ENCODE results near the gene KIAA1755. TPM values are rescaled to one million over a fixed set of nuclear protein-coding genes. Genes with fewer than 3 reads are reported as not detected.

Gene KIAA1755
- total RNA-seq, 1 experiment from 2014 or later: not detected

GRCh38 chr20:38167851-38168760 is 92.4 kb downstream of the KIAA1755 start:
- H3K4me1 ChIP-seq (ENCODE audit: low read length): peaks cover 4% of the 10 kb centered on the region; the same call in 1 of the 2 replicates
- H3K27ac ChIP-seq (ENCODE audit: low read length): no peak overlapping the region
- no peak overlapping the region for H3K4me3 ChIP-seq (ENCODE audit: low read length)
- H3K36me3 ChIP-seq (ENCODE audit: insufficient read depth, low read length): no peaks in the 10 kb centered on the region
- no peak overlapping the region for H2AFZ ChIP-seq (ENCODE audit: low read length)
- H4K20me1 ChIP-seq (ENCODE audit: insufficient read depth, low read depth, low read length): no peaks in the 10 kb centered on the region
- H3K79me2 ChIP-seq (ENCODE audit: low read length): no peaks in the 10 kb centered on the region
- H3K9me2 ChIP-seq (replicated peaks; ENCODE audit: insufficient read depth, low read length): no peaks in the 10 kb centered on the region
- H3K9me3 ChIP-seq (ENCODE audit: low read length): no peaks in the 10 kb centered on the region
- H3K4me2 ChIP-seq (ENCODE audit: low read depth, low read length, poor library complexity, severe bottlenecking): no peak overlapping the region
- no peak for DNase-seq
- H3K9ac ChIP-seq (ENCODE audit: low read length): no peak overlapping the region
- no peaks in the 10 kb centered on the region for H3K27me3 ChIP-seq (ENCODE audit: low read length)

- Histone ChIP-seq H3K27ac (ENCODE audit: low read length) (no peak overlapping the region), H3K9me2 (replicated peaks; ENCODE audit: insufficient read depth, low read length) (no peaks in the 10 kb centered on the region), H3K79me2 (ENCODE audit: low read length) (no peaks in the 10 kb centered on the region), H3K36me3 (ENCODE audit: insufficient read depth, low read length) (no peaks in the 10 kb centered on the region), H3K4me3 (ENCODE audit: low read length) (no peak overlapping the region), H3K27me3 (ENCODE audit: low read length) (no peaks in the 10 kb centered on the region), H3K9ac (ENCODE audit: low read length) (no peak overlapping the region), H4K20me1 (ENCODE audit: insufficient read depth, low read depth, low read length) (no peaks in the 10 kb centered on the region), H3K4me1 (ENCODE audit: low read length) (peaks cover 4% of the 10 kb centered on the region; the same call in 1 of the 2 replicates), H2AFZ (ENCODE audit: low read length) (no peak overlapping the region), H3K4me2 (ENCODE audit: low read depth, low read length, poor library complexity, severe bottlenecking) (no peak overlapping the region), H3K9me3 (ENCODE audit: low read length) (no peaks in the 10 kb centered on the region)
- DNase-seq: no peak
Measured at GRCh38 chr20:38167328-38167850, 93.1 kb downstream of the KIAA1755 start.

GRCh38 chr20:38166703-38167233 is 93.8 kb downstream of the KIAA1755 start:
- no peaks in the 10 kb centered on the region for H3K36me3 ChIP-seq (ENCODE audit: insufficient read depth, low read length)
- H4K20me1 ChIP-seq (ENCODE audit: insufficient read depth, low read depth, low read length): no peaks in the 10 kb centered on the region
- H3K4me2 ChIP-seq (ENCODE audit: low read depth, low read length, poor library complexity, severe bottlenecking): no peak overlapping the region
- no peaks in the 10 kb centered on the region for H3K79me2 ChIP-seq (ENCODE audit: low read length)
- H3K9ac ChIP-seq (ENCODE audit: low read length): no peak overlapping the region
- H2AFZ ChIP-seq (ENCODE audit: low read length): no peak overlapping the region
- H3K27ac ChIP-seq (ENCODE audit: low read length): no peak overlapping the region
- DNase-seq: no peak
- H3K9me2 ChIP-seq (replicated peaks; ENCODE audit: insufficient read depth, low read length): no peaks in the 10 kb centered on the region
- no peaks in the 10 kb centered on the region for H3K9me3 ChIP-seq (ENCODE audit: low read length)
- peaks cover 4% of the 10 kb centered on the region; the same call in 1 of the 2 replicates for H3K4me1 ChIP-seq (ENCODE audit: low read length)
- H3K27me3 ChIP-seq (ENCODE audit: low read length): no peaks in the 10 kb centered on the region
- H3K4me3 ChIP-seq (ENCODE audit: low read length): no peak overlapping the region

- no peaks in the 10 kb centered on the region for H3K9me3 ChIP-seq (ENCODE audit: low read length)
- H3K4me1 ChIP-seq (ENCODE audit: low read length): peaks cover 4% of the 10 kb centered on the region; the same call in 1 of the 2 replicates
- no peak for DNase-seq
- no peaks in the 10 kb centered on the region for H3K9me2 ChIP-seq (replicated peaks; ENCODE audit: insufficient read depth, low read length)
- no peaks in the 10 kb centered on the region for H4K20me1 ChIP-seq (ENCODE audit: insufficient read depth, low read depth, low read length)
- no peaks in the 10 kb centered on the region for H3K27me3 ChIP-seq (ENCODE audit: low read length)
- H3K4me2 ChIP-seq (ENCODE audit: low read depth, low read length, poor library complexity, severe bottlenecking): no peak overlapping the region
- H3K36me3 ChIP-seq (ENCODE audit: insufficient read depth, low read length): no peaks in the 10 kb centered on the region
- H3K27ac ChIP-seq (ENCODE audit: low read length): no peak overlapping the region
- no peak overlapping the region for H3K4me3 ChIP-seq (ENCODE audit: low read length)
- no peak overlapping the region for H2AFZ ChIP-seq (ENCODE audit: low read length)
- no peaks in the 10 kb centered on the region for H3K79me2 ChIP-seq (ENCODE audit: low read length)
- H3K9ac ChIP-seq (ENCODE audit: low read length): no peak overlapping the region
Measured at GRCh38 chr20:38165966-38166702, 94.4 kb downstream of the KIAA1755 start.

- peaks cover 4% of the 10 kb centered on the region; the same call in 1 of the 2 replicates for H3K4me1 ChIP-seq (ENCODE audit: low read length)
- no peaks in the 10 kb centered on the region for H3K36me3 ChIP-seq (ENCODE audit: insufficient read depth, low read length)
- no peak within 1 kb of the TSS for H2AFZ ChIP-seq (ENCODE audit: low read length)
- peak; percentile 80 for DNase-seq
- H4K20me1 ChIP-seq (ENCODE audit: insufficient read depth, low read depth, low read length): no peaks in the 10 kb centered on the region
- no peaks in the 10 kb centered on the region for H3K79me2 ChIP-seq (ENCODE audit: low read length)
- no peak within 1 kb of the TSS for H3K27ac ChIP-seq (ENCODE audit: low read length)
- H3K9me2 ChIP-seq (replicated peaks; ENCODE audit: insufficient read depth, low read length): no peaks in the 10 kb centered on the region
- no peaks in the 10 kb centered on the region for H3K9me3 ChIP-seq (ENCODE audit: low read length)
- H3K27me3 ChIP-seq (ENCODE audit: low read length): no peaks in the 10 kb centered on the region
- H3K4me2 ChIP-seq (ENCODE audit: low read depth, low read length, poor library complexity, severe bottlenecking): peak within 1 kb of the TSS; percentile 58
- no peak within 1 kb of the TSS for H3K9ac ChIP-seq (ENCODE audit: low read length)
- H3K4me3 ChIP-seq (ENCODE audit: low read length): no peak within 1 kb of the TSS
Measured at GRCh38 chr20:38165089-38165965, 95.2 kb downstream of the KIAA1755 start, which contains the start of gene TGM2. TSS of gene TGM2 (minus strand) at chr20:38165270. CDS start at chr20:38165198, 72 bp downstream.

GRCh38 chr20:38164624-38165088 is 95.9 kb downstream of the KIAA1755 start:
- Histone ChIP-seq H3K9ac (ENCODE audit: low read length) (no peak overlapping the region), H3K36me3 (ENCODE audit: insufficient read depth, low read length) (no peaks in the 10 kb centered on the region), H3K27me3 (ENCODE audit: low read length) (no peaks in the 10 kb centered on the region), H3K9me2 (replicated peaks; ENCODE audit: insufficient read depth, low read length) (no peaks in the 10 kb centered on the region), H3K4me2 (ENCODE audit: low read depth, low read length, poor library complexity, severe bottlenecking) (peak overlapping the region; percentile 58), H3K27ac (ENCODE audit: low read length) (no peak overlapping the region), H3K4me3 (ENCODE audit: low read length) (no peak overlapping the region), H4K20me1 (ENCODE audit: insufficient read depth, low read depth, low read length) (no peaks in the 10 kb centered on the region), H3K9me3 (ENCODE audit: low read length) (no peaks in the 10 kb centered on the region), H2AFZ (ENCODE audit: low read length) (no peak overlapping the region), H3K4me1 (ENCODE audit: low read length) (peaks cover 4% of the 10 kb centered on the region; the same call in 1 of the 2 replicates), H3K79me2 (ENCODE audit: low read length) (no peaks in the 10 kb centered on the region)
- no peak for DNase-seq

GRCh38 chr20:38164069-38164468 is 96.5 kb downstream of the KIAA1755 start:
- H3K9me3 ChIP-seq (ENCODE audit: low read length): no peaks in the 10 kb centered on the region
- H3K36me3 ChIP-seq (ENCODE audit: insufficient read depth, low read length): no peaks in the 10 kb centered on the region
- H3K27ac ChIP-seq (ENCODE audit: low read length): no peak overlapping the region
- H3K9me2 ChIP-seq (replicated peaks; ENCODE audit: insufficient read depth, low read length): no peaks in the 10 kb centered on the region
- no peaks in the 10 kb centered on the region for H3K27me3 ChIP-seq (ENCODE audit: low read length)
- H3K79me2 ChIP-seq (ENCODE audit: low read length): no peaks in the 10 kb centered on the region
- DNase-seq: no peak
- H3K4me2 ChIP-seq (ENCODE audit: low read depth, low read length, poor library complexity, severe bottlenecking): no peak overlapping the region
- no peak overlapping the region for H3K4me3 ChIP-seq (ENCODE audit: low read length)
- H3K9ac ChIP-seq (ENCODE audit: low read length): no peak overlapping the region
- no peak overlapping the region for H2AFZ ChIP-seq (ENCODE audit: low read length)
- H3K4me1 ChIP-seq (ENCODE audit: low read length): peaks cover 4% of the 10 kb centered on the region; the same call in 1 of the 2 replicates
- no peaks in the 10 kb centered on the region for H4K20me1 ChIP-seq (ENCODE audit: insufficient read depth, low read depth, low read length)
